ENCODE measurements around the gene LINC00237.

DNA sequence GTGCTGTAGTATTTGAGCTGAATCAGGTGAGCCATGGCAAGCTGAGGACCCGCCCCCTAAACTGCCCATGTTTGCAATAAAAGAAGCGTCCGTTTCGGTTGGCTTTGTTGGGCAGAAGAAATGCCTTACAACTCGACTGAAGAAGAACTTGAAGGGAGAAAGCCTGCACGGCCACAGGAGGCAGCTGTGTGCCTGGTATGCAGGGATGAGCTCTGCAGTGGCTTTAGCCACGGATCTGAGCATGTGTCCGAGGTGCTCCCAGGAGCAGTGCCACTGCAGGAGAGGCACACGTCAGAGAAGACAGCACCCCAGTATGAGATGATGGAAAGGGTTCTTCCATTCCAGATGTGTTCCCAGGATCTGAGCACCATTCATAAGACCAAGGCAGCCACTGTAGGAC lies 43.2 kb upstream of the LINC00237 start:
- TF ChIP-seq, protein P1, sequence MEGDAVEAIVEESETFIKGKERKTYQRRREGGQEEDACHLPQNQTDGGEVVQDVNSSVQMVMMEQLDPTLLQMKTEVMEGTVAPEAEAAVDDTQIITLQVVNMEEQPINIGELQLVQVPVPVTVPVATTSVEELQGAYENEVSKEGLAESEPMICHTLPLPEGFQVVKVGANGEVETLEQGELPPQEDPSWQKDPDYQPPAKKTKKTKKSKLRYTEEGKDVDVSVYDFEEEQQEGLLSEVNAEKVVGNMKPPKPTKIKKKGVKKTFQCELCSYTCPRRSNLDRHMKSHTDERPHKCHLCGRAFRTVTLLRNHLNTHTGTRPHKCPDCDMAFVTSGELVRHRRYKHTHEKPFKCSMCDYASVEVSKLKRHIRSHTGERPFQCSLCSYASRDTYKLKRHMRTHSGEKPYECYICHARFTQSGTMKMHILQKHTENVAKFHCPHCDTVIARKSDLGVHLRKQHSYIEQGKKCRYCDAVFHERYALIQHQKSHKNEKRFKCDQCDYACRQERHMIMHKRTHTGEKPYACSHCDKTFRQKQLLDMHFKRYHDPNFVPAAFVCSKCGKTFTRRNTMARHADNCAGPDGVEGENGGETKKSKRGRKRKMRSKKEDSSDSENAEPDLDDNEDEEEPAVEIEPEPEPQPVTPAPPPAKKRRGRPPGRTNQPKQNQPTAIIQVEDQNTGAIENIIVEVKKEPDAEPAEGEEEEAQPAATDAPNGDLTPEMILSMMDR (IDR thresholded peaks at IDR 0.05), result no peak
- TF ChIP-seq EZH2 (IDR thresholded peaks at IDR 0.05; ENCODE audit: borderline replicate concordance, insufficient read depth, low read depth, low read length, poor library complexity, severe bottlenecking), result no peak

Measured in B cell (primary cell).